GM12801 (cell line): ENCODE measurements around the gene SORCS1.

Experiments used
- CTCF ChIP-seq: IDR thresholded peaks from one replicate; pipeline ENCODE4 v1.5.1; 2011; ENCODE audit warnings: control low read depth; ENCODE audit not compliant: insufficient read length; ENCODE audit errors: extremely low read depth

SORCS1 gene

GRCh38 chr10:107085665-107086525, 78.6 kb downstream of the SORCS1 start:
- TF ChIP-seq CTCF = no peak

DNA sequence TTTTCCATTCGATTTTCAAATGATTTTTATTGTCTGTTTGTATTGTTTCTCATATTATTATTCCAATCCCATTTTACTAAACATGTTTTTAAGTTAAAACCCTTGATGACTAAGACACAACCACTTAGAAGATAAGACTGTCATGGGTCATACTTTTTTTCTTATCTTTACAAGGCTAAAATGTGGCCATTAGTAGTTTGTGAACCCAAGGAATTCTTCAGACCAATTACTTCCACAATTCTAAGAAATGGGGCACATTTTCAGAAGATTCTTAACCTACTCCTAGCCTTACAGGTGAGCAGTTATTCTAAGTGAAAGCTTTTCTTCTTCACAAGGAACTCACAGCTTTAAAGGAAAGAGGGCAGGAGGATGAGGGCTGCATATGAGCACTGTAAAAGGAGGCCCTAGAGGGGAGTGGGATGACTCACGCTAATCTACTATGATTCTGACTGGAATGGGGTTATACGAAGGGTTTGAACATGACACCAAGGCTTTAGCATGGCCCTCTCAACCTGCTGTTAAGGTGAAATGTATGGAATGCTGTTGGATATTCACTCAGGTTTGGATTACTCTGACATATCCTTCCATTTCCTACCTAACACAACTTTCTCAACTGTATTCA, 81.0 kb downstream of the SORCS1 start:
- no peak for TF ChIP-seq CTCF

GRCh38 chr10:107081644-107082043, 82.9 kb downstream of the SORCS1 start:
- no peak for TF ChIP-seq CTCF

GRCh38 chr10:107075117-107075516, 89.4 kb downstream of the SORCS1 start:
- TF ChIP-seq CTCF = no peak

- no peak for TF ChIP-seq CTCF
These were observed 91.7 kb downstream of the SORCS1 start for GRCh38 chr10:107072786-107073185.

- TF ChIP-seq CTCF = no peak
These were observed 92.5 kb downstream of the SORCS1 start for GRCh38 chr10:107072028-107072427.

GRCh38 chr10:107071301-107071700, 93.2 kb downstream of the SORCS1 start:
- TF ChIP-seq CTCF = no peak
